GM12864 (cell line): ENCODE data around the gene ATR.

Source experiments
- DNase-seq: peaks from one replicate; pipeline ENCODE4 v3.0.0-alpha.2; 2011; ENCODE audit warnings: low read depth
- H3K4me3 ChIP-seq: 2 replicates; pipeline ENCODE4 v1.5.1; 2011; ENCODE audit warnings: mild to moderate bottlenecking, low read depth, low read length, control low read depth
- TF ChIP-seq, protein P1 (sequence below): IDR thresholded peaks from 2 replicates; pipeline ENCODE4 v1.5.1; 2011; ENCODE audit warnings: low read depth, mild to moderate bottlenecking, moderate library complexity, low read length, control low read depth, inconsistent platforms; ENCODE audit errors: missing control alignments

ATR gene

DNA sequence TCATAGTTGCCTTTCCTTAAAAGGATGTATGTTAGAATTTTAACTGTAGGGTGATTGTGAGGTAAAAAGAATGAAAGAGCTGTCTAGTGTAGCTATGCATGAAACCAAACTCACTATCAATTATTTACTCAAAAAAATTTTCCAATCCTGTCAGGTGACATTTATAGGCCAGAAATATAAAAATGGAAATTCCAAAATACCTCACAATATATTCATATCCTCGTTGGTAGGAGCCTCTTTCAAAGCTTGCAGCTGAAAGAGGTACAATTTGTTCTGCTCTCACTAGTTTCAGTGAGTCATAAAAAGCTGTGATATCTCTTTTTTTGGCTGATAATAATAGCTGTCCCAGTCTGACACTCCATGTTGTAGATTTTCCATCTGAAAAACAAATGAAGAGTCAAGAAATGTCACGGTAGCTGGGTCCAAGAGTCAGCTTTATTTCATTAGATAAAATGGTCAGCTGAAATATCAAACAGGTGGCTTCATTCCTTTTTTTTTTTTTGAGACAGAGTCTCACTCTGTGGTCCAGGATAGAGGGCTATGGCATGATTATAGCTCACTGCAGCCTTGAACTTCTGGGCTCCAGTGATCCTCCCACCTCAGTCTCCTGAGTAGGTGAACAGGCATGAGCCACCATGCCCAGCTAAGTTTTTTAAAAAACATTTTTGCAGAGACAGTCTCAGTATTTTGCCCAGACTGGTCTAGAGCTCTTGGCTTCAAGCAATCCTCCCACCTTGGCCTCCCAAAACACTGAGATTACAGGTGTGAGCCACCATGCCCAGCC, 79.9 kb downstream of the ATR start:
- TF ChIP-seq, protein P1, sequence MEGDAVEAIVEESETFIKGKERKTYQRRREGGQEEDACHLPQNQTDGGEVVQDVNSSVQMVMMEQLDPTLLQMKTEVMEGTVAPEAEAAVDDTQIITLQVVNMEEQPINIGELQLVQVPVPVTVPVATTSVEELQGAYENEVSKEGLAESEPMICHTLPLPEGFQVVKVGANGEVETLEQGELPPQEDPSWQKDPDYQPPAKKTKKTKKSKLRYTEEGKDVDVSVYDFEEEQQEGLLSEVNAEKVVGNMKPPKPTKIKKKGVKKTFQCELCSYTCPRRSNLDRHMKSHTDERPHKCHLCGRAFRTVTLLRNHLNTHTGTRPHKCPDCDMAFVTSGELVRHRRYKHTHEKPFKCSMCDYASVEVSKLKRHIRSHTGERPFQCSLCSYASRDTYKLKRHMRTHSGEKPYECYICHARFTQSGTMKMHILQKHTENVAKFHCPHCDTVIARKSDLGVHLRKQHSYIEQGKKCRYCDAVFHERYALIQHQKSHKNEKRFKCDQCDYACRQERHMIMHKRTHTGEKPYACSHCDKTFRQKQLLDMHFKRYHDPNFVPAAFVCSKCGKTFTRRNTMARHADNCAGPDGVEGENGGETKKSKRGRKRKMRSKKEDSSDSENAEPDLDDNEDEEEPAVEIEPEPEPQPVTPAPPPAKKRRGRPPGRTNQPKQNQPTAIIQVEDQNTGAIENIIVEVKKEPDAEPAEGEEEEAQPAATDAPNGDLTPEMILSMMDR: no peak
- no peak for DNase-seq
- H3K4me3 ChIP-seq: no peak overlapping the region

DNA sequence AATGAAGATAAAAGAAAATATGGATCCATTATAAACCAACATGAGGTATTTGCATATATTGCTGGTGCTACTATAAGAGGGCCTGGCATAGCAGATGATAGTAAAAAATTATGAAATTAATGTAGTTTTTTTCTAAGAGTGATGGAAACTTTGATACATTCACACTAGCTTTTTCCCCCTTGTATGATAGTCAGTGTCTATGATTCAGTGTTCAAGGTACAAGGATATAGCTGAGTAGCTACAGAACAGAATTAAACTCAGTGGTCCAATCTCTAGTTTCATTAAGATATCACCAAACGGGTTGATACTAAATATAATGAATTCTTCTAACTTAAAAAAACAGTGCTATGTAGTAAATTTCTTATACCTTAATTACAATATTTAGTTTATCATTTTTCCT, 80.8 kb downstream of the ATR start:
- no peak overlapping the region for H3K4me3 ChIP-seq
- TF ChIP-seq, protein P1: no peak
- DNase-seq: no peak

DNA sequence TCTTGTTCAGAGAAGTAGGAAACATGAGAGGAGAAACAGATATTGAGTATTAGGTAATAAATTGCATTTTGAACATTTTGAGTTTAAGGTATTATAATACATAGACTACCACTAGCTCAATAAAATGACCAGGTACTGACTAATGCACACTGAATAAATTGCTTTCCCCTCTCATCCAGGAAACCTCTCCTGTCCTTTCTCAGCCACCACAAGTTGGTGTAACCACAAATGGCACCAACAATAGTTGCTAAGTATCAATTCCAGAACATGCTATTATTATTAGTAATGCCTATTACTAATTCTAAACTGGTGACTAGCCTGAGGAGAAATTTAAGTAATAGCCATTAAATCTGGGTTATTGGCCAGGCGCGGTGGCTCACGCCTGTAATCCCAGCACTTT, 83.4 kb downstream of the ATR start:
- no peak for DNase-seq
- TF ChIP-seq, protein P1: no peak
- H3K4me3 ChIP-seq: no peak overlapping the region

DNA sequence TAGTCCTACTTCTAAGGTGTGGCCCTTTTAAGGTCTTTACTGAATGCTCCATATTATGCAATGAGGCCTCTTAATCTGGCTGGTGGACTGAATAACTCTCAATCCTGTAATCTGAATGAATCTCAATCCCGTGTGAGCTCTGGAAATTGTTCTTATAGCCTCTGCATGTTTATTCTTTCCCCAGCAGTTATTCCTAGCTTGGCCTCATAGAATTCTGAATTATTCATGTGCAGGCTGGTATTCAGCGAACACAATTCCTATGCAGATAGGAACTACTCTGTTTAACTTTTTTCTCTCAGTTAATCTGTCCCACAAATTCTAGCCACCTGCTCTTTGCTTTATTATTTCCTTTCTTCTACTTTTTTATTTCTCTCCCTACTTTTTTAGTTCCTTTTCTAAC, 86.3 kb downstream of the ATR start:
- TF ChIP-seq, protein P1: no peak

DNA sequence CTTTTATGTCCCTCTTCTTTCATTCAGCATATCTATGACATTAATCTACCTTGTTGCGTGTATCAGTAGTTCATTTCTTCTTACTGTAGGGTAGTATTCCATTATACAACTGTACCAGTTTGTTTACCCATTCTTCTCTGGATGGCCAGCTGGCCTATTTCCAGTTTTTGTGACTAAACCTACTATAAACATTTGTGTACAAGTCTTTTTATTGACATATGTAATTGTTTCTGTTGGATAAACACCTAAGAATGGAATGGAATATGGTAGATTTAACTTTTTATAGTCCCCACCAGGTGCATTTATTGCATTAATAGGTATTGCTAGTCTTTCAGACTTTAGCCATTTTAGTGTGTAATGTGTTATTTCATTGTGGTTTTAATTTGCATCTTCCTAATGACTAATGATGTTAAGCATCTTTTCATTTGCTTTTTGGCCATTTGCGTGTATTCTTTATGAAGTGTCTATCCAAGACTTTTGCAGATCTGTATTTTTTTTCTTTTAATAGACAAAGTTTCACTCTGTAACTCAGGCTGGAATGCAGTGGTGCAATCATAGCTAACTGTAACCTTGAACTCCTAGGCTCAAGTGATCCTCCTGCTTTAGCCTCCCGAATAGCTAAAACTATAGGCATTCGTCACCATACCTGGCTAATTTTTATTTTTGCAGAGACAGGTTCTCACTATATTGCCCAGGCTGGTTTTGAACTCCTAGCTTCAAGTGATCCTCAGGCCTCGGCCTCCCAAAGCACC, 88.8 kb downstream of the ATR start:
- TF ChIP-seq, protein P1: no peak
- no peak overlapping the region for H3K4me3 ChIP-seq
- no peak for DNase-seq

More for the DNA sequence above, 86.3 kb downstream of the ATR start:
- H3K4me3 ChIP-seq: no peak overlapping the region
- DNase-seq: no peak

DNA sequence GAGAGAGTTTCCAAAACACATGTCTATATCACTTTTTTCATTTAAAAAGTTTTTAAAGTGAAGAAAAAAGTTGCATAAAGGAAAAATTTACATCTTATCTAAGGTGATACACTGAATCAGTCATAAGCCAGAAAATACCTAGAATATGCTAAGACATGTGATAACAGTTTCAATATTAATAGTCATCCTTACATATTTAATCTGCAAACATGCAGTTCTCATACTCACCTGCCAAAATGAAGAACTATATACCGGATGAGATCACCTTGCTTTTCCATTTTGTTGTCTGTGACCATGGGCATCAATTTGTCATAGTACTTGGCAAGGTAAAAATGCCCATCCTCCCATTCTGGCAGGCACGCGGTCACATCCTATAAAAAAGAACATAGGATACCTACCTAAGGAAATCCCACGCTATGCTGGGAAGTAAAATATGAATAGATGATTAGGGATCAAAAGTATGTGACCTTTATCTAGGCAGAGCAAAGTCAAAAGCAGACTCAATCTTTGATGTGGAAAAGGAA, 93.6 kb downstream of the ATR start:
- H3K4me3 ChIP-seq: no peak overlapping the region
- TF ChIP-seq, protein P1: no peak
- DNase-seq: no peak
